HG03520 (cell line): ENCODE measurements around the gene SEMA3G.

Experiments
- ATAC-seq: cut with Tn5 transposase; IDR thresholded peaks from one replicate; pipeline ENCODE4 v1.9.1; 2021; ENCODE audit warnings: mild to moderate bottlenecking, moderate library complexity; ENCODE audit not compliant: unreplicated experiment

The SEMA3G gene

DNA sequence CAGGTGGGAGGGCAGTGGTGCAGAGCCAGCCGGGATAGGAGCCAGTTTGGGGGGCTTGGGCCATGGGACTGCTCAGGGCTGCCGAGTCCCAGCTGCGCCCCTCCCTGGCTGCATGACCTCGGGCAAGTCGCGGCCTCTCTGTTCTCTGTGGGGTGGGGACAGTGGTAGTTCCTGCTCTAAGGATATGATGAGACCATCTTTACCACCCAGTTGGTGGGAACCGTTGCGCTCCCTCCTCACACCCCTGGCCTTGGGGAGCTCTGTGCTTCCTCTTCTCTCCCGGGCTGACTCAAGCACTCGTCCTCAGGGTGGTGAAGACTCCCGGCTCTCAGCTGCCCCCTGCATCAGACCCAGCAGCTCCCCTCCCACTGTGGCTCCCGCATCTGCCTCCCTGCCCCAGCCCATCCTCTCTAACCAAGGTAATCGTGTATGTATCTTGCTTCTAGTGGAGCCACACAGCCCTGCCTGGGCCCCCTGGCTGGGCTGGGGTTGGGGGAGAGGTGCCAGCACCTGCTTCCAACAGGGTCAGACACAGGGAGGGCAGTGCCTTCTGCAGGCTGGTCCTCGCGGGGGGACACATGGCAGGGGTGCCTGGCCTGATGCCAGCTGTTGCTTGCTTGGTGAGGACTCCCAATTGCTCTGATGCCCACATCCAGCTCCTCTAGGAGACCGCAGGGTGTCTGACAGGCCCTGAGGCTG, 35.1 kb upstream of the SEMA3G start:
- no peak for ATAC-seq

DNA sequence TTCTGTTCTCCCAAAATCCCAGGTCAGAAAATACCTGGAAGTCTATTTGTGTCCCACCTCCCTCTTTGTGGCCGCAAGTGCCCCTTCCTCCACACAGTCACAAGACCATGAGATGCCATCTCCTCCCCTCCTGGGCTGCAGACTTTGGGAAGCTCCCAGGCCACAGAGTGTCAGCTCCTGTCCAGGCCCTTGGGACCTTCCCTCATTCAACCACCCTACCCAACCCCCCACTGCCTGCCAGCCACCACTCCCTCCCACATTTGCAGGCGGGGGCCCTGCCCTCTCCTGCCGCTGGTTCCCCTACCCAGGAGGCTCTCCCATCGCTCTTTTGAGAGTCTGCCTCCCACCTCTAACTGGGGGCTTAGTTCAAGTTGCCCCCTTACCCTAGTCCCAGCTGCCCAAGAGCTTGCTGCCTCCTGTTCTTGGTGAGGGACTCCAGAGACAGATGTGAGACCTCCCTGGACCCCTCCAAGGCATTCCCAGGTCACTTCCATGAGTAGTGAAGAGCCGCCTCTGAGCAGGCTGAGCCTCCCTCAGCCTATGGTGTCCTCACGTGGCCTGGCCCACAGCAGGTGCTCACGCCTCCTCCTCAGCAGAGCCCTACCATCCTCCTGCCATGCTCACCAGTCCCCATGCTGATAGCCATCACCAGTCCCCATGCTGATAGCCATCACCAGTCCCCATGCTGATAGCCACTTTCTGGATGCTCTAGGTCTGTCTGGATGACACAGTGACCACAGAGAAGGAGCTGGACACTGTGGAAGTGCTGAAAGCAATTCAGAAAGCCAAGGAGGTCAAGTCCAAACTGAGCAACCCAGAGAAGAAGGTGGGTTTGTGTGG, 34.4 kb upstream of the SEMA3G start:
- no peak for ATAC-seq

DNA sequence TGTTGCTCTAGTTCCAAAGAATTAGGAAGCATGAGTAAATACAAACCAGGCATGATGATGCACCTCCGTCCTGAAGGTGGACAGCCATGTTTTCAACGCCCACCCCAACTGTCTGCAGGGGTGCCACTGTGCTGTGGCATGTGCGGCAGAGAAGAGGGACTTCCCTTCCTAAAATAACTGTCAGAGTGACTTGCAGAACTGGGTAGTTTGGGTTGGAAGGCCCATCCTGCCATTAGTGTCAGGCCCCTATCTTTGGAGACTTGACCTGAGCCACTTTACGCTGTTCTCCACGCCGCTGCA, 32.8 kb upstream of the SEMA3G start:
- ATAC-seq: no peak

DNA sequence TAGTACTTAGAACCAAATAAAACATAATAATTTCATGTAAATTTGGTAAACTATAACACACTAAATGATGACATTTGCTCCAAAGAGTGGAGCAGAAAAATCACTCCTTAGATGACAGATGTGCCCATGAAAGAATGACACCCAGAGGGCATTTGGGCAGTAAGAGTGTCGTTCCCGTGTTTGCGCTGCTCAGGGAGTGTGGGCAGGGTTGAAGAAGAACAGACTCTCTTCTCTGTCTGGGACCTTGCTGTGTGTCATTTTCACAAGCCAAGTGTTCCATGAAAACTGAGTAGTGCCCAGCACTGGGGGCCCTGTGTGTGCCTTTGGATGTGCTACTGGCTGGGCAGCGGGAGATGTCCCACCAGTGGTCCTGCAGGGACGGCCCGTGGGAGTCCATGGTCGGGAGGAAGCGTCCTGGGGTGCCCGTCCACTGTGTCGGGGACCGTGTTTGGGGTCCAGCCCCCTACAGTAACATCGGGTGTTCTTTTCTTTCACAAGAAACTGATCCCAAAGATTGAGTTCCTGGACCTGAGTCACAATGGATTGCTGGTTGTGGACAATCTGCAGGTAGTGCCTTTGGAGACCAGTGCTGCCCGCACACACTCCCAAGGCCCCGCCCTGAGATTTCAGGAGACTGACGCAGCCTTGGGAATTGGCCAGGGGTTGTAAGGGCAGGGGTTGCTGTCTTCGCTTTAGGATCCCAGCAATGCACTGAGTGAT, 32.3 kb upstream of the SEMA3G start:
- no peak for ATAC-seq

- ATAC-seq: no peak
Observed at GRCh38 chr3:52473026-52473425, 28.1 kb upstream of the SEMA3G start.

DNA sequence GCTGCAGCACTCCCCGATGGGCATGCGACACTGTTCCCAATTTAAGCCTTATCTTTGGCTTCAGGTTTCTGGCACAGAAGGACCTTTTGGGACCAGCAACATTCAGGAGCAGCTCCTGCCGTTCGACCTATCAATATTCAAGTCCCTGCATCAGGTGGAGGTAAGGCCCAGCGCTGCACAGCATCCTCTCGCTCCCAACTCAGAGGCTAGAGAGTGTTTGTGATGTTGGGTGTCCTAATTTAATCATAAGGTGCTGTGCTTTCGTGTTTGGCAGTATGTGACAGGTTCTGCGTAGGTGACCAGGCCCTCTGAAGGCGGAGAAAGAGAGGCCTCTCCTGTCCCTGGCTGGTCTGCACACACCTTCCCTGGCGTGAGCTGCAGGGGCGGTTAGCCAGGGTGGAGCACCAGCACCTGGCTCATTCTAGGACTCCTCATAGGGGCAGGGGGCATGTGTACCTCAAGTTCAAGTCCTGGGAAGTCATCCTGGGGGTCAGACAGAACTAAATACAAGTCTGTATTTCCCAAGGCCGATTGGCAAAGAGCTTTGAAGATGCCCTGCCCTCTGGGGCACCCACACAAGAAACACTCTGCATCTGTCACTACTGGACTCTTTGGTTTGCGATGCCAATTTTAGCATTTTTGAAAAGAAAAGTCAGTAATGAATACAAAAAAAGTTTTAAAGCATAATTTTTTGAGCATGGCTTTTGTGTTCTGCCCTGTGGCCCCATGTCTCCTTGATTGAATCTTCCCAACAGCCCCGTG, 27.5 kb upstream of the SEMA3G start:
- ATAC-seq: no peak

- no peak for ATAC-seq
Observed at GRCh38 chr3:52471371-52472238, 26.7 kb upstream of the SEMA3G start.

GRCh38 chr3:52470920-52471319, 26.0 kb upstream of the SEMA3G start:
- no peak for ATAC-seq

GRCh38 chr3:52469001-52469400, 24.1 kb upstream of the SEMA3G start:
- ATAC-seq: no peak

- no peak for ATAC-seq
Observed at GRCh38 chr3:52468336-52468735, 23.4 kb upstream of the SEMA3G start.

- no peak for ATAC-seq
Observed at GRCh38 chr3:52463416-52463815, 18.5 kb upstream of the SEMA3G start.

- no peak for ATAC-seq
Observed at GRCh38 chr3:52461874-52462273, 17.0 kb upstream of the SEMA3G start.

DNA sequence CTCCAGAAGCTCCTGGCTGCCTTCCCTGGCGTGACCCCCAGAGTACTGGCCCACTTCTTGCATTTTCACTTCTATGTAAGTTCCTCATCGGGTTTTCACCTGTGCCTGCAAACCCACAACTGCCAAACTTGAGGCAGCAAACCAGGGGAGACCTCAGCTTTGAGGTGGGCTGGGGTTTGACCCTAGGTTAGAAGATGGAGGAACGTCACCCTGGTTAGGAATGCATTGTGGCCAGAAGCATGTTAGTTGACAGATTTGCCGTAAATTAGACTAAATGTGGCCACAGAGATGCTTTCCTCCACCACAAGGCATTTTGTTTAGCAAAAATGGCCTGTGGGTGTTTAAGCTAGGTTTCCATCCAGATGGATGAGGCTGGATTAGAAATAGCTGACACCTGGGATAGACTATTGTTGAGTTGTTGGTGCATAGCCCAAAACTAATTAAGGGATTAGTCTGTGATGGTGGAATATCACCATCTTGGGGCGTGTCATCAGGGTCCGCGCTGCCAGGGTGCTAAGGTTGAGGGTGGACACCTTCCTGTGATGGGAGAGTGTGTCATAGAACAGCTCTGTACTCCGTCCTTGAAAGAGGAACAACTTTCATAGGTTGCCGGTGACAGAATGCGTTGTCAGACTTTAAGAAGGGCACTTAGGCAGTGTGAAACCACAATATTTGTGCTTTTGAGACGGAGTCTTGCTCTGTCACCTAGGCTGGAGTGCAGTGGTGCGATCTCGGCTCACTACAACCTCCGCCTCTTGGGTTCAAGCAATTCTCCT, 14.1 kb upstream of the SEMA3G start:
- no peak for ATAC-seq

- no peak for ATAC-seq
Observed at GRCh38 chr3:52458031-52458760, 13.3 kb upstream of the SEMA3G start.

DNA sequence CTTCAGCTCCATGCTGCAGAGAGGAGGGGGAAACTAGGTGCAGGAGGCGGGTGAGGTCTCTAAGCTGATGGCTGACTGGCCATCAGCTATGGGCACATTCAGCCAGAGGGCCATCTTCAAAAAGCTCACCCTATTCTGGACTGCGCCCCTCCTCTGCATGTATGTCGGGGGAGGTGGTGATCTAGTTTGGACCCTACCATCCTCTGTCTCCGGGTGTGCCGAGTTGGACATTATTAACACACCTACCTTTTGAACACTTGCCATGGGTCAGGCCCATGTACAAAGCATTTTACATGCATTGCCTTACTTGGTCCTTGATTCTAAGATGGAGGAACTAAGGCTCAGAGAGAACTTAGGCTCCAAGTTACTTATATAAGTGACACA, 11.9 kb upstream of the SEMA3G start:
- ATAC-seq: no peak

GRCh38 chr3:52456169-52456799, 11.4 kb upstream of the SEMA3G start:
- ATAC-seq: no peak

DNA sequence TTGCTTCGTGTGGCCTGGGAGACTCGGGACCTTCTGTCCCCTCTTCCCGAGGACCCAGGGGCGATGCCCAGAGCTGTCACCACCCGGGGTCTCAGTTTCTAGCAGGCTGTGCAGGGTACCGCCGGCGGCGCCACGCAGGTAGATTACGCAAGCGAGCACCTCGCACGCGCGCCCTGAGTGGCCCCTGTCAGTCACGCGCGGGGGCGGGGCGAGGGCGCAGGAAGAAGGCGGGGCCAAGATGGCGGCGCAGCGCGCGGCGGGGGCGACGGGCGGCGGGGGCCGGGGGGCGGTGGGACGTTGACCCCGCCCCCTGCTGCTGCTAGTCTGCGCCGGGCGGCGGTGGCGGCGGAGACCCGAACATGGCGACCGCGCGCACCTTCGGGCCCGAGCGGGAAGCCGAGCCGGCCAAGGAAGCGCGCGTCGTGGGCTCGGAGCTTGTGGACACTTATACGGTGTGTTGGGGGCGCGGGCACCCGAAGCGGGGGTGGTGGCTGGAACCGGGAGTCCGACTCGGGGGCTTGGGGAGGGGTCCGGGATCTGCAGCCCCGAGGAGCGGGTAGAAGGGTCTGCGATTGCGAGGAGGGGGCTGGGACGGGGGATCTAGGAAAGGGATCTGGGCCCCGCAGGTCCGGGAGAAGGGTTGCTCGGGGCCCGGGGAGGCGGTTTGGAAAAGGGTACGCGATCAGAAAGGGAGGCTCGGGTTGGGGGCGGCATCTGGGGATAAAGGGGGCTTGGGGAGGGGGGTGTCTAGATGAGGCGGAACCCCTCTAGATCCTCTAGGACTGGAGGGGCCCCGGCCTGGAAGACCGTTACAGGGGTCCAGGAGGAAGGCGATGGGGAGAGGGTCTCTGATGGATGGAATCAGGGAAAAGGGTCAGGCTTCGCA, 10.6 kb upstream of the SEMA3G start, which contains the start of gene NISCH:
Gene NISCH (plus strand): TSS at position 322 of the 886 bp plus-strand sequence. CDS start 38 bp downstream, at position 360.
- peak; percentile 69 for ATAC-seq
